HG02798 (cell line): ENCODE results near the gene BCL7A.
A peak's percentile ranks its signal among the peaks of the same experiment; 100 is the strongest.
"Not testable (repeated sequence)": the region's sequence is repeated elsewhere in the genome, so short reads cannot be mapped to it uniquely, and the experiment has no call there.

Experiments used
- ATAC-seq: cut with Tn5 transposase; IDR thresholded peaks from one replicate; pipeline ENCODE4 v1.9.1; 2021; ENCODE audit warnings: mild to moderate bottlenecking; ENCODE audit not compliant: unreplicated experiment, poor library complexity

The BCL7A gene

DNA sequence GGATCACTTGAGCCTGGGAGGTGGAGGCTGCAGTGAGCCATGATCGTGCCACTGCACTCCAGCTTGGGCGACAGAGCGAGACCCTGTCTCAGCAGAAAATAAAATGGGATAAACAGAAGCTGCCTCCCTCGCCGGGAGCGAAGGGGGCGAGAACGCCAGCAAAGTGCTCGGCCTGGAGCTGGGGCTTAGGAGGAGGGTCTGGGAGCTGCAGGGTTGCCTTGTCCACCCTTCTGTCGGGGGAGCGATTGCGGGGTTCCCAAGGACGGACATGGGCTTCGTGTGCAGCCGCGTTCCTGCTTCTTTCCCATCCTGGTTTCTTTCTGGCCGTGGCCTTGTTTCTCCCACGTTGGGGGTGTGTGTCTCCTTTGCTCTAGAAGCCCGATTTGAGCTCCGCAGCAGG lies 29.0 kb downstream of the BCL7A start:
- ATAC-seq = no peak

DNA sequence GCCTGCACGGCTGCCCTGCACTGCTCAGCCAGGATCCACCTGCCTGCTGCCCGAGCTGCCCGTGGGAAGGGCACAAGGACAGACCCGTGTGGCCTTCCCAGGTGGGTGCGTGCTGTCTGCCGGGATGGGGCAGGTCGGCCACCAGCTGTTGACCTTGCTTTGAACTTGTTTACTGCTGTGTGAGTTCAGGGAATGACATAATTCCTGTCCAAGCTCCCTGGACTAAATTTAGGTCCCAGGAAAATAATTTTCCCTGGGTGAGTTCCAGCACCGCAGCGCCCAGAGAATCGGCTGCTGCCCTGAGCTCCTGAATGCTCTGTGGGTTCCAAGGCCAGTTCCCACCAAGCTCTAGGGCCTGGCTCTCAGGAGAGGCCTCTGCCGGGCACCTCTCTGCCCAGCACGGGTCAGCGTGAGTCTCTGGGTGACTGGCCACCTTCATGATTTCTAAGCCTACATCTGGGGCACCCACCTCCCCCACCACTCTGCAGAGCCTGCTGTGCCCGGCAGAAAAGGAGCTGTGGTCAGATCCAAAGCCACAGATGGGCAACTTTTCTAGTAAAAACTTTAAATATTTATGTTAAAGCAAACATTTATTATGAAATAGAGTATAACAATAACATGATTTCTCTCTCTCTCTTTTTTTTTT lies 29.7 kb downstream of the BCL7A start:
- ATAC-seq = no peak

DNA sequence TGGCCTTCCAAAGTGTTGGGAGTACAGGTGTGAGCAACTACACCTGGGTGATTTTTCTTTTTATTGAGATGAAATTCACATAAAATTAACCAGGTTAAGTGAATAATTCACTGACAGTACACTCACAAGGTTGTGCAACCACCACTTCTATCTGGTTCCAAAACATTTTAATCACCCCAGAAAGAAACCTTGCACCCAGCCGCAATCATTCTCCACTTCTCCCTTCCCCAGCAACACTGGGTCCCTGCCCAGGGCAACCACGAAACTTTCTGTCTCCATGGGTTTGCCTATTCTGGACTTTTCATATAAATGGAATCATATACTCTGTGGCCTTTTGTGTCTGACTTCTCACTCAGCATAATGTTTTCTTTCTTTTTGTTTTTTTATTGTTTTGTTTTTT lies 30.6 kb downstream of the BCL7A start:
- no peak for ATAC-seq

GRCh38 chr12:122054842-122055520 lies 33.3 kb downstream of the BCL7A start:
- ATAC-seq = no peak

DNA sequence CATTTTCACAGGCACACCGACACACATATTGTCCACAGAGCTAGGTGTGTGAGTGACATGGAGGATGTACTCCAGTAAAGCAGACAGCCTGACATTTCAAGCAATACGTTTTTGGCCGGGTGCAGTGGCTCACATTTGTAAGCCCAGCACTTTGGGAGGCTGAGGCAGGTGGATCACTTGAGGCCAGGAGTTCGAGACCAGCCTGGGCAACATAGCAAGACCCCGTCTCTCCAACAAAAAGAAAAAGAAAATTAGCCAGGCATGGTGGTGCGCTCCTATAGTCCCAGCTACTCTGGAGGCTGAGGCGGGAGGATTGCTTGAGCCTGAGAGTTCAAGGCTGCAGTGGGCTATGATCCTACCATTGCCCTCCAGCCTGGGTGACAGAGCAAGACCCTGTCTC lies 34.7 kb downstream of the BCL7A start:
- ATAC-seq = not testable (repeated sequence)

- ATAC-seq = no peak
These were observed 35.5 kb downstream of the BCL7A start for GRCh38 chr12:122057007-122057735.

DNA sequence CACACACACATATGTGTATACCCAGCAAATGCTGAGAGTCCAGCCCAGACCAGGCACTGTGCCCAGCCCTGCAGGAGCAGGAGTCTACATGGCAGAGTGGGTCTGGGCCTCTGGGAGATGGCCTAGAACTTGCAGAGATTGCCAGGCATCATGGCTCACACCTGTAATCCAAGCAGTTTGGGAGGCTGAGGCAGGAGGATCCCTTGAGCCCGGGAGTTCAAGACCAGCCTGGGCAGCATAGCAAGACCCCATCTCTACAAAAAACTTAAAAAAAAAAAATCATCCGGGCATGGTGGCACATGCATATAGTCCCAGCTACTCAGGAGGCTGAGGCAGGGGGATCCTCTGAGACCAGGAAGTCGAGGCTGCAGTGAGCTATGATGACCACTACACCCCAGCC lies 36.1 kb downstream of the BCL7A start:
- no peak for ATAC-seq

- no peak for ATAC-seq
These were observed 37.0 kb downstream of the BCL7A start for GRCh38 chr12:122058549-122059149.

GRCh38 chr12:122059203-122059960 lies 37.7 kb downstream of the BCL7A start:
- ATAC-seq = no peak

DNA sequence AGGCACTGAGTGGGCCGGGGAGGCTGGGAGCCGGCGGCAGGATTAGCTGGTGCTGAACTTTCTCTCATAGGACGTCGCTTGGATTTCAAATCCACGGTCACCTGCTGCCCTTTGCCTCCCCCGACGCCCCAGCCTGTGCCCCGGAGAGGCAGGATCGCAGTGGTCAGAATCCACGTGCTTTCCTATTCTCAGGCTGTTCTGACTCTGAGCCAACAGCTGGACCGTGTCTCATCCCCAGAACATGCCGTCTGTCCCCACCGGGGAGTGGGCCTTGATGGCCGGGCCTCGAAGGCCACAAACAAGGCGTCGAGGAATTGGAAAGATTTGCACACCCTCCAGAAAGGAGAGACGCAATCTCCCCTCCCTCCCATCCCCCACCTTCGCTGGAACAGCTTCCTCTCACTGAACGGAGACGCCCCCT lies 38.4 kb downstream of the BCL7A start:
- ATAC-seq = no peak

DNA sequence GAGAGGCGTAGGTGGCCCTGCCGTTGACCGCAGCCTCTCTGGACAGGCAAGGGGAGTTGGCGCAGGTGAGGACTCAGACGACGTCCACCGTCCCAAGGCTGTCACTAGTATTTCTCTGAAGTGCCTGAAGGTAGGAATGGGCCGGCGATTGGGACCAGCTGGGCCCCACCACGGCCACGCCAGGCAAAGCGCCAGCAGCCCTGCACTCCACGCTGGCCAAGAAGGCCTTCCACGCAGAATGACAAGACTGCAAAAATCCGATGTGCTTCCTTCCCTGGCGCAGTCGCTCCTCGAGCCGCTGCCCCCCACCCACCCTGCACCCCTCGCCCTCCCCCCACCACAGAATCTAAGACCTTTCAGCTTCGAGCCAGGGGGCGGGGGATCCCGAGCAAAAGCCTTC lies 39.6 kb downstream of the BCL7A start:
- ATAC-seq = no peak

- no peak for ATAC-seq
These were observed 41.4 kb downstream of the BCL7A start for GRCh38 chr12:122062832-122063693.

GRCh38 chr12:122063694-122064024 lies 42.0 kb downstream of the BCL7A start:
- ATAC-seq = no peak

GRCh38 chr12:122064025-122064777 lies 42.5 kb downstream of the BCL7A start:
- no peak for ATAC-seq

DNA sequence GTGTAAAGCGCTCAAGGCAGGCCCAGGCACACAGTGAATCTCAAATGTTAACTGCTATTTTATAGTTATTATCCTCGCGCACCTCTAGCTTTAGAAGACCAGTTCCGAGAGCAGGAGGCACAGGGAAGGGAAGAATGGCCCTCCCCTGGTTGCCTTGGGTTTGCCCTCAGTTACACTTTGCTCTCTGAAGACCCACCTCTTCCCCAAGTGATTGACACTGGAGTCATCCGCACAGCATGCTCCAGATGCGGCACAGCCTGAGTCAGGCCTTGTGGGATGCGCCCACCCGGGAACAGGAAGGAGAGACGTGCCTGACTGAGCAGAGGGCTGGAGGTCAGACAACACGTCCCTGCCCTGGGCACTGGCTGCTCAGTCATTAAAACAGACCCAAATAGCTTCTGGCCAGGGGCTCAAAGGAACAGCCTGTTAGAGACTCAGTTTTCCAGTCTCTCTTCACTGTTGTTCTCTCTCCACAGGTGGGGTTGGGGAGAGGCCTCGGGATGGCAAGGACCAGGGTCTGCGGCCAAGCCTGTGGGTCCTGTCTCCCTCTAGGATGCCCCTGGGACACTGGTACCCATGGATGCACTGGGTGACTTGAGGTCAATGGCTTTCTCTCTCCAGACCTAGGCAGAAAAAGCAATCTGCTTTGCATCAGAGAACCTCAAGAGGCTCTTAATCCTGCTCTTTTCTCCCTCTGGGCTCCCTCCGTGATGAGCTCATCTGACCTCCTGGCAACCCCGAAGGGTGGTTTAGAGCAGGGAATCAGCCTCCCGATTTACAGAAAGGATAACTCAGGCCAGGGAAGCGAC lies 43.3 kb downstream of the BCL7A start:
- no peak for ATAC-seq

DNA sequence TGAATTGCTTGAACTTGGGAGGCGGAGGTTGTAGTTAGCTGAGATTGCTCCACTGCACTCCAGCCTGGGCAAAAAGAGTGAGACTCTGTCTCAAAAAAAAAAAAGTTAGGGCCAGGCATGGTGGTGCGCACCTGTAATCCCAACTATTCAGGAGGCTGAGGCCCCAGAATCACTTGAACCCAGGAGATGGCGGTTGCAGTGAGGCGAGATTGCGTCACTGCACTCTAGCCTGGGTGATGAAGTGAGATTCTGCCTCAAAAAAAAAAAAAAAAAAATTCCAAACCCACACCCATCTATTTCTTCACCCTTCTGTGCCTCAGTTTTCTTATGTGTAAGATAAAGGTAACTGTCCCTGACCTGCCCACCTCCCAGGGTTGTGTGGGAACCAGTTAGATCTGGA lies 45.9 kb downstream of the BCL7A start:
- ATAC-seq = no peak

GRCh38 chr12:122067966-122068365 lies 46.3 kb downstream of the BCL7A start:
- peak; percentile 88 for ATAC-seq
